Central memory CD4-positive, alpha-beta T cell (primary cell): ENCODE data around the gene GON4L.
A peak's percentile ranks its signal among the peaks of the same experiment; 100 is the strongest.
"Not testable (repeated sequence)": the region's sequence is repeated elsewhere in the genome, so short reads cannot be mapped to it uniquely, and the experiment has no call there.

ENCODE experiments used
- DNase-seq: peaks from one replicate; pipeline ENCODE4 v3.0.0; 2022

Gene GON4L

GRCh38 chr1:155867766-155868165, 10.8 kb upstream of the GON4L start:
- DNase-seq, result no peak

GRCh38 chr1:155864393-155864792, 7.4 kb upstream of the GON4L start:
- no peak for DNase-seq

- no peak for DNase-seq
Measured at GRCh38 chr1:155861896-155862295, 4.9 kb upstream of the GON4L start.

- DNase-seq, result no peak
Measured at GRCh38 chr1:155860970-155861510, 4.0 kb upstream of the GON4L start.

GRCh38 chr1:155859881-155860871, 3.2 kb upstream of the GON4L start:
- peak; percentile 58 for DNase-seq

GRCh38 chr1:155859234-155859829, 2.3 kb upstream of the GON4L start, which contains the start of gene SYT11:
SYT11 (plus strand) TSS chr1:155859567; CDS start chr1:155859762, 195 bp downstream.
- peak; percentile 90 for DNase-seq

- DNase-seq, result no peak
Measured at GRCh38 chr1:155858800-155859233, 1.8 kb upstream of the GON4L start.

GRCh38 chr1:155856257-155856974, 598 bp downstream of the GON4L start:
- DNase-seq, result no peak

- DNase-seq, result no peak
Measured at GRCh38 chr1:155850345-155850744, 6.7 kb downstream of the GON4L start.

- DNase-seq, result no peak
Measured at GRCh38 chr1:155847823-155848529, 9.0 kb downstream of the GON4L start.

- DNase-seq, result no peak
Measured at GRCh38 chr1:155844860-155845421, 12.1 kb downstream of the GON4L start.

- no peak for DNase-seq
Measured at GRCh38 chr1:155840386-155840785, 16.6 kb downstream of the GON4L start.

GRCh38 chr1:155835548-155835947, 21.5 kb downstream of the GON4L start:
- no peak for DNase-seq

- DNase-seq, result not testable (repeated sequence)
Measured at GRCh38 chr1:155834927-155835399, 22.1 kb downstream of the GON4L start.

GRCh38 chr1:155834296-155834926, 22.6 kb downstream of the GON4L start:
- DNase-seq, result no peak

- DNase-seq, result no peak
Measured at GRCh38 chr1:155833665-155834295, 23.2 kb downstream of the GON4L start.

GRCh38 chr1:155831279-155831976, 25.6 kb downstream of the GON4L start:
- no peak for DNase-seq

GRCh38 chr1:155827450-155827849, 29.6 kb downstream of the GON4L start:
- DNase-seq, result no peak

- no peak for DNase-seq
Measured at GRCh38 chr1:155816351-155816750, 40.7 kb downstream of the GON4L start.

GRCh38 chr1:155813672-155814071, 43.3 kb downstream of the GON4L start:
- no peak for DNase-seq
